T-helper 22 cell (primary cell): ENCODE data around the gene TMEM72.

Experiments
- DNase-seq: peaks from one replicate; pipeline ENCODE4 v3.0.0-alpha.2; 2020; ENCODE audit warnings: low read depth

TMEM72 gene

DNA sequence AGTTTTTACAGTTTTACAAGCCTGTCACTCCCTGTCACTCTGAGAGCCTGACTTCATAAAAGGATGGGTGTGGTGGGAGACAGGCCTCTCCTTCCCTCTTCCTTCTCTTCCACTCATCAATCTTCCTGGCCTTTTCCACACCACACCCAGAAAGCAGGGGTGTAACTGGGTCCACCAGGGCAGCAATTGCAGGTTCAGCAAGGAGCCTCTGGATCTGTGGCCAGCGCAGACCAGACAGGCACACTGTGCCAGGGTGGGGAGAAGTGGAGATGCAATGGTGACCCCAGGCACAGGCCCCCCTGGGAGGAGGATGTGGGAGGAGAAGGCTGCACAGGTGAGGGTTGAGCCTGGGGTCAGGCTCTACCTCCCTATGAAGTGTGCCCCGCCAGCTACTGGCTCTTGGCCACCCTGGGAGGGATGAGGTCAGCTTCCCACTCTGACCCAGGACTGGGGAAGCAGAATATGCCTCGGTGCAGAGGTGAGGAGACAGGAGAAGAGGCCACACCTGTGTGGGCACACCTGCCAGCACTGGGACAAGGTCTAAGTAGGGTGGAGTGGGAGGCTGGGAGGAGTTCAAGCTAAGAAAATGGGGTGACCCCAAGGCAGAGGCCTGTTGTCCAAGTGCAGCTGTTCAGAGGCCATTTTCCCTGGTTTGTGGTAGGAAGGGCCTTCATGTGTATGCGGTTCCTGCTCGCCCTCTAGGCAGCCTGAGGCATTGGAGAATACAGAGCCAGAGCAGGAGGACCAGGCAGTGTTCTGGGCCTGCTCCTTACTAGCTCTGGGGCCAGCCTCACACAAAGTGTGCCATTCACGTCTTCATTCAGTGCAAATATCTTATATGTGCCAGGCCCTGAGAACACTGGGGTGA is 20.2 kb upstream of the TMEM72 start:
- DNase-seq: no peak

DNA sequence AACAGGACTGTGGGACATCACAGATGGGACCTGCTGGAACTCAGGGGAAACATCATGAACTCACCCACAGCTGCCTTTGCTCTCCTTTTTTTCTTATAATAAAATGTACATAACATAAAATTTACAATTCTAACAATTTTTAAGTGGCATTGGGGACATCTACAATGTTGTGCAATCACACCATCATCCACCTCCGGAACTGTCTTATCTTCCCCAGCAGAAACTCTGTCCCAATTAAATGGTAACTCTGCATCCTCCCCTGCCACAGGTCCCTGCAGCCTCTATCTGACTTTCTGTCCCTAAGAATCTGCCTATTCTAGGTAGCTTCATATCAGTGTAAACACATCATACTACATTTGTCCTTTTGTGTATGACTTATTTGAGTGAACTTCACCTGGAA is 19.4 kb upstream of the TMEM72 start:
- no peak for DNase-seq

DNA sequence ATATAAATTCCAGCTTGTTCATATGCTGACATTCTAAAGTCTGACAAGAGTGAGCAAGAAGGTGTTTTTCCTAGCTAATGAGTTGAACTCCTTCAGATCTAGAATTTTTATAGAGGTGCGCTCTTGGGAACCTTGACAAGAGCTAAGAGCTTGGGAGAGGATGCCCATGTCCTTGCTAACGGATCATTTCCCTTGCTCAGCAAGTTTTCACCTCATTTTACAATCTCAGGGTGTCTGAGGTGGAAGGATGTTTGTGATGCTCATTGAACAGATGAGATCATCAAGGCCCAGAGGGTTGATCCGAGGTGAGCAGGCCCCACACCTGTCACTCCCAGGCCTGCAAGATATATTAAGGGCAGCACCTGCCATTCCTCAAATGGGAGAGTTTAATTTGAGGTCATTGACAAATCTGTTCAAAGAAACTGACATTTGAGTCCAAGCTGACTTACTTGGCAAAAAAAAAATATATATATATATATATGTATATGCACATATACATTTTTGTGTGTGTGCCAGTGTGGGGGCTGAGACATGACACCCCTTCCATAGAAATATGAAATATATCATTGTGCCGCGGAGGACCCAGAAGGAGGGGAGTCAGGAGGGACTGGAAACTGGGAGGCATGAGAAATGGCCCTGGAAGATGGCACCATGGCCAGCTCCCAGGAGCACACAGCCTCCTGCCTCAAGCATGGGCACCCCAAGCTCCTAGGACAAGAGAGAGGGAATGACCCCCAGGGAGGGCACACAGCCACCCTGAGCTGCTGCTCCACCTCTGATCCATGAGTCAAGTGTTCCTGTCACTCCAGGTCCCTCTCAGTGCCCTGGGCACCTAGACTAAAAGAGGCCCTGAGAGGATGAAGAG is 17.3 kb upstream of the TMEM72 start:
- no peak for DNase-seq

DNA sequence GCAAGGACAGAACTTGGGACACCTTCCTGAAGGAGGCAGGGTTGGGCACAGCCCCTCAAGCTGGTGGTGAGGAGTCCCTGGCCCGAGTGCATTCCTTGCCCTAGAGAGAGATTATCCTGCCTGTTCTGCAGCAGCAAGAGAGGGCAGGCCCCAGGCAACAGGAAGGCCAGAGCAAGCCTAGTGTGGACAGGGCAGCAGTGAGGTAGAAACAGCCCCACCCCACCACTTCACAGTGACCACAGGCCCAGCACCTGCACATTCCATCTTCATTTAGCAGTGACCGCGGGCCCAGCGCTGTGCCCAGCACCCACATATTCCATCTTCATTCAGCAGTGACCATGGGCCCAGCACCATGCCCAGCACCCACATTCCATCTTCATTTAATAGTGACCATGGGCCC is 16.4 kb upstream of the TMEM72 start:
- no peak for DNase-seq

DNA sequence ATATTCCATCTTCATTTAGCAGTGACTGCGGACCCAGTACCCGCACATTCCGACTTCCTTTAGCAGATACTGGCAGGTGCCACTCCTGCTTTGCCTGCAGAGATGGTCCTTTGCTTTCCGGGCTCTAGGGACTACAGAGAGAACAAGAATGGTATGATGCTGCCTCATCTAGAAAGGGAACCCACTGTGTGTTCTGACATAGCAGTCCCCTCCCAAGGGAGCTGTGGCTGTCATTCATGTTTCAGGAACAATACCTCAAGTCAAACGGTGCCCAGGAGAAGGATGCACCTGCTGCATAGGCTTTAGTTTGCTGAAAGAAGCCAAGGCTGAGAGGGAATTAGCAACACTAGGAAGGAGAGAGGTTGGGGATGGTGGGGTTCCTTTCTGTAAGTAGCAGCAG is 15.9 kb upstream of the TMEM72 start:
- DNase-seq: no peak

DNA sequence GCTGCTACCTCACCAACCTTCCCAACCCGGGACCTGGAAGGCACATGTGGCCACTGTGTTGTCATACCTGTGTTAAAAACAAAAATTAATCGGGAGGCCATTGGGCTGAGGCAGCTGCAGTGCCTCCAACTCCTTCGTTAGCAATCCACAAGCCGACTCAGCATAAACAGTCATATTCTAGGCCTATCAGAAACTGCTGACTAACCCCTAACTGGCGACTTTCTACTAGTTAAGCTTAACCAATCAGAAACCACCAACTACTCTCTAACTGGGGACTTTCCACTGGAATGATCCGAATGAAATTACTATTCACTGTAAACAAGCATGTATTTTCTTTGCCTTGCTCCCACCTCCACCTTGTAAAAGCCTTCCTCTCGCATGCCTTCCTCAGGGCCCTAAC is 14.1 kb upstream of the TMEM72 start:
- DNase-seq: no peak

DNA sequence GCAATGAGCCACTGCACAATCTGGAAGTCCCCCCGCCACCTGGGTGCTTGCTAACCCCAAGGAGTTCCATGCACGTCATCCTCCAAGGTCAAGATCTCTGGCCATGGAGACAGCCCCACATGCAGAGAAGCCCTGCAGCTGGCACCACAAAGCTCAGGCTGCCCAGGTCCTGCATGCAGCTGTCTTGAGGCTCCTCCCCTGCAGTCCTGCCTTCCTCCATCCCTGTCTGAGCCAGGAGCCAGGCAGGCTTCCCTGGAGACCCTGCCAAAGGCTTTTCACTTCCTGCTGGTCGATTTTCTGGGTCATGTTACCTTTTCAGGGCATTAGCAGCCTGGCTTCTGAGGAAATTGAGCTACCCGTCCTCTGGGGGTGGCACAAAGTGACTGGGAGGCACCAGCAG is 12.5 kb upstream of the TMEM72 start:
- DNase-seq: no peak

DNA sequence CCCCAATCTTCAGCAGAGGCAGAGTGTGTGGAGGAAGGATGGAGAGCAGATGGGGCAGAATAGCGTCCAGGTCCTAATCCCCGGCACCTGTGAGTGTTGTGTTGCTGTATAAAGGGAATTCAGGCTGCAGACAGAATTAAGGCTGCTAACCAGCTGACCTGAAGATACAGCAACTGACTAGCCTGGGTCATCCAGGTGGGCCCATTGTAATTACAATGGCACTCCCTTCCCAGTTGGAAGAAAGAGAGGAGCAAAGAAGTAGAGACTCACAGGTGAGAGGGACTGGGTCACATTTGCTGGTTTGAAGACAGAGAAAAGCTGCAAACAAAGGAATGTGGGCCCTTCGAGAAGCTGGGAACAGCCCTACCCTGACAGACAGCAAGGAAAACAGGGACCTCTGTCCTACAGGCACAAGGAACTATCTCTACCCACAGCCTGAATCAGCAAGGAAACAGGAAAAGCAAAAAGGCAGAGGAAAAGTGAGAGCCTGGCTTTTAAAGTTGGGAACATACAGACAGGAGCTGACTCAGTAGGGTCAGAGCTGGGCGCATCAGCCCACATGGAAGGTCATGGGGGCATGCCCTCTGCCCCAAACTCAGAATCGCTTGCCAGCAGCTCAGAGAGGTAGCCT is 11.6 kb upstream of the TMEM72 start:
- DNase-seq: no peak

DNA sequence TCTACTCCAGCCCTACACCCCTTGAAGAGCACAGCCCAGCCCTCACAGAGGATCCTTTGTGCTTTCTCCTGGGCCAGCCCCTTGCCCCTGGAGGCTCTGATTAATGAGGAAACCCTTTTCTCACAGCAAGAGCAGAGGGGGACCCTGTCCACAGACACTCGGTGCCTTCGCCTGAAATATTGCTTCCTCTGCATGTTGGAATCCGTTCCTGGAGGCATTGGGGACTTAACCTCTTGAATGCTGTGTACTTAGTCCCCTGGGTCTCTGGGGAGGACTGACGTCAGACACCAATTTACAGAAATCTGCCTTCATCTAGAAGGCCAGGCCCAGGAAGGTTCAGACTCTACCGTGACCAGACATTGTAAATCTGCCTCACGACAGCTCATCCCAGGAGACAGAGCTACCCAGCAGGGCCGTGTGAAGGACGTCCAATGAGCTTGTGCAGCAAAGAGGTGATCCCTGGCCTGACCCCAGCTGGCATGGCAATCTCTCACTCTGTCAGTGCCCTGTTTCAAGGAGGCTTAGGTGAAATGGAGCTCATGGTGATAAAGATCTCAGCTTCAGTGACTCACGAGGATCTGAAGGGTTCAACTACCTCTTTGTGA is 8.1 kb upstream of the TMEM72 start:
- no peak for DNase-seq

DNA sequence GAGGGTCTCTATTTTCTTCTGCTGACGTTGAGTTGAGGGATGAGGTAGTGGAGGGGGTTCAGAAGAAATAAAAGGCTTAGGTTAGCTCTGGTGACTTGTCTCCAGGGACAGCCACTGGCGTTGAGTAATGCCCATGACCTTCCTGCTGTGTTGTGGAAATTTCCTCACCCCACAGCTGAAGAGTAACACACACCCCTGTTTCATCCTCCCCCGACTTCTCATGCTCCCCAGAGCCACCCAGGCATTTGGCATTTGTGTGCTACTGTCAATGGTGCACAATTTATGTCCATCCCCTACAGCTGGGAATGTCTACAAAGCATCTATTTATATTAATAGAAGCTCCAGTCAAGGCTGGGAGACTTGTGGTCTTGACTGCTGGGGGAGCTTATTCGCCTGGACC is 4.7 kb upstream of the TMEM72 start:
- no peak for DNase-seq

DNA sequence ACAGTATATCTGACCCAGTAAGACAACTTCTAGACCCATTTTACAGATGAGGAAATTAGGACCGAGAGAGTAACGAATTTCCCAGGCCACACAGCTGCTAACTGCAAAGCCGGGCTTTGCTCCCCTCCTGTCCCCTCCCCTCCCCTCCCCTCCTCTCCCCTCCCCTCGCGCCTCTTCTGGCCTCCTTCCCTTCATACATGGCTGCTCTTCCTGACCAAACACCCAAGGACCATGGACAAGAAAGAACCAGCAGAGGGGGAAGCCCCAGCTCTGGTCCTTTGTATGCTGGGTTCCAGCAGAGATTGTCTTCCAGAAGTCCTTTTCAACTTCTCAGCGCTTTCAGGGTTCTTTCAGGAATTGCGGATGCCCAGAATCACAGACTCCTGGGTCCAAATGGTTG is 3.6 kb upstream of the TMEM72 start:
- DNase-seq: no peak

DNA sequence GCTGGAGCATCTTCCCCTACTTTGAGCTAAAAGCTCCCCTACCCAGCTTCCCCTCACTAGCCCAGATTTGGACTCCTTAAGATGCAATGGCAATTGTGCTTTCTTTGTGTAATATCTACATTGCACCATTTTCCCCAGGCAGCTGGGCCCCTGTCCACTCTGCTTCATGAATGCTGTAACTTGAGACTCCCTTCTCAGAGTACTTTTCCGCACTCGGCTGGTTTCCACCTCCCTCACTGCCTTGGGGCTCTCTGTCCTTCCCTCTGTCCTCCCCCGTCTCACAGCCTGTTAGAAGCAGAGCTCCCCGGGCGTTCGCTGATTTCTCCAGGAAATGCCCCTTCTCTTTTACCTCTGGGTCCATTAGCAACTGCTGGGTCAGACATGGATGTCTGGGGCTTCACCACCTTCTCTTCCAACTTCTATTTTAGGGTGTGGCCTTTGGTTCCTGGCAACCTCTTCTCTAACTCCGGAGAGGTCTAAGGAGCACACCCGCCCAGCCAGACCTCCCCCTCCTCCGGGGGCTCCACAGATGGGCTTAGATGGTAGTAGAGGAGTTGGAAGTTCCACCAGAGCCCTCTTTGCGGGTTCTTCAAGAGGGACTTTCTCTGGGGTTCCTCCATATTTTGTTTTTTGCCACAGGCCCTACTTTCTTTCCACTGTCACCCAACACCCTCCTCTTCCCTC is 2.9 kb upstream of the TMEM72 start:
- DNase-seq: no peak

DNA sequence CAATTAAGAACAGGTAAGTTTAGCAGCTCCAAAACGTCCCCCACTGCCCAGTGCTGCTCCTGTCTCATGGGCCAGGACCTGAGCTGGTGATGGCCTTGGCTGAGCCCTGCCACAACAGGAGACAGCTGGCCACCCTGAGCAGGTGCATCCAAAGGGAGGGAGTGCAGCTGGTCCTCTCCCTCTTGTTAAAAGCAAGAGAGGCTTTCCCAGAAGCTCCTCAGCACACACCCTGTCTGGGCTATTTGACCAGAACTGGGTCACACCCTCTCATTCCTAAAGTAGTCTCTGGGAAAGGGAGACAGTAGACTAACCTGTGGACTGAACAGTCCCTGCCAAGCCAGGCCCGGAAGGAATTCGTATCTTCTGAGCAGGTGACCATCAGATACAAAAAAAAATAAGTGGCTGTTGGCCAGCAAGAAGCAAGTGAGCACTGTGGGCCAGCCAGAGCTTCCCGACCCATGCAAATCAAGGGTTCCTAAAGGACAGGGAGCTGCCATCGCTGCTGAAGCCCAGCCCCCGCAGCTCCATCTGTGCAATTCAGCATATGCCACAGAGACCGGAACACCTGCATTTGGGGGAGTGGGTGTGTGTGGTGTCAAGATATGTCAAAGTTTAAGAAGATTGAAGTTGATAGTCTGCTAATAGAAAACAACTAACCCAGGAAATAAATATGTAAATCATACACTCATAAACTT is 2.1 kb upstream of the TMEM72 start:
- no peak for DNase-seq

DNA sequence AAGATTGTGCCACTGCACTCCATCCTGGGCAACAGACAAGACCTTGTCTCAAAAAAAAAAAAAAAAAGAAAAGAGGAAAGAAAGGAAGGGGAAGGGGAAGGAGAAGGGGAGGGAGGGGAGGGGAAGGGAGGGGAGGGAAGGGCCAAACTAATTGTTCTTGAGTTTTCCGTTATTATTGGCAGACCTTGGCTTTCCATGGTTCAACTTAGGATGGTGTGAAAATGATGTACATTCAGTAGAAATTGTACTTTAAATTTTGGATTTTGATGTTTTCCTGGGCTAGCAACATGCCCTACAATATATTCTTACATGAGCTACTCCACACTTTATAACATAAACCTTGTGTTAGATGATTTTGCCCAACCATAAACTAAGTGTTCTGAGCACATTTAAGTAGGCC is 1.2 kb upstream of the TMEM72 start:
- no peak for DNase-seq

DNA sequence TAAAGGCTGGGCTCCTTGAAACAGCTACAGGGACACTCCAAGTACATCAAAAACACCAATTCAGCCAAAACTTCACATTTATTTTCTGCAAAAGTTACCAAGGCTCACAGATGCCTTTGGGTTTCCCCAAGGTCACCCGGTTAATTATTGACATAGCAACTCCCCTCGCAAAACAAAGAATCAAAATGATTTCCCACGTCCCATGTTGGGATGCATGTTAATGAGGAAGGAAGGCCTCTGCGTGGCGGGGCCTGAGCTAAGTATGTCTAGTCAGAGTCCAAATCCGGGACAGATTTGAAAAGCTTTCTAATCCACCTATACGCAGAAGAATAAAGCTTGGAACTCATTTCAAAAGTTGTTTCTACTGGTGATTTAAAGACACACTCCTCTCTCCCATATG is 535 bp upstream of the TMEM72 start:
- no peak for DNase-seq

DNA sequence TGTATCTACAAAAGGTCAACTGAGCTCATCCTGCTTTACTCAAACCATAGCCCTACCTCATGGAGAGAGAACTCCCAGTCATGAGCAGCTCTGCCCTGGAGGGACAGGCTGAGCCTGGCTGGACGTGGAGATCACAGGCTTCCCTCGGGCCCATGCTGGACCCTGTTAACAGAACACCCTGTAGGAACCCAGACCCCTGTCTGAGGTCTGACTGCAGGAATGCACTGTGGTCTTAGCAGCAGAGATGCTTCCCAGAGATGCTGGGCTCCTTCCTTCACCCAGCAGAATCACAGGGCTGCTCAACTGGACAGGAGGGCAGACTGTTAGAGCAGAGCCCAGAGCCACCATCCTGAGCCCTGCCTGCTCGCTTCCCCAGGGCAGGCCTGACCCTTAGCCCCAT is 814 bp downstream of the TMEM72 start:
- DNase-seq: no peak

DNA sequence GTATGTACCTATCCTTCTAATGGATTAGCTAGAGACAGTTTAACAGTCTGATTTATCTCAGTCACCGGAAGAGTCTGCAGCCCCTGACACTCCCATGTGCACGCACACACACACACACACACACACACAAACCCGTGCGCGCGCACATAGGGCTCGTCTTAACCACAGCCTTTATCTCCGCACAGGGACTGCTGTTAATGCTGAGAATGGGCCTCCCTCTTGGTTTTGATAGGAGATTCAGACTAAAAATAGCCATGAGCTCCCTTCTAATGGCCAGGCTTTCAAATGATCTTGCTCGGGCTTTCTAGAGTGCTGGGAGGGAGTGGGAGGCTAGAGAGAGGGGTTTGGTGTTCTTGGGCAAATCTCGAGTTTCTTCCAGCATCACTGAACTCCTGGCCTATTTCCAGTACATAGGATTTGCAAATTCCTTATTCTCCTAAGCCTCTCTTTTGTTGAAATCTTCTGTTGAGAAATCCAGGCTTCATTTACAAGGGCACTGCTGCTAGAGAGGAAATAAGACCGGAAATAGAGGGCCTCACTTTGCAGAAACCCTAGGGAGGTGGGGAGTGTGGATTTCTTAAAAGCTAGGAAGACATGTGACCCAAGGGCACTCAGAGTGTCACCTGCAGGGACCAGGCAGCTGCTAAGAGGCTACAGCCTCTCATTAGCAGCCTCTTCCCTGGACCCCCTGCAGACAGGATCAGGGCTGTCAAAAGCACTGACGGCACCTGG is 2.4 kb downstream of the TMEM72 start:
- no peak for DNase-seq

DNA sequence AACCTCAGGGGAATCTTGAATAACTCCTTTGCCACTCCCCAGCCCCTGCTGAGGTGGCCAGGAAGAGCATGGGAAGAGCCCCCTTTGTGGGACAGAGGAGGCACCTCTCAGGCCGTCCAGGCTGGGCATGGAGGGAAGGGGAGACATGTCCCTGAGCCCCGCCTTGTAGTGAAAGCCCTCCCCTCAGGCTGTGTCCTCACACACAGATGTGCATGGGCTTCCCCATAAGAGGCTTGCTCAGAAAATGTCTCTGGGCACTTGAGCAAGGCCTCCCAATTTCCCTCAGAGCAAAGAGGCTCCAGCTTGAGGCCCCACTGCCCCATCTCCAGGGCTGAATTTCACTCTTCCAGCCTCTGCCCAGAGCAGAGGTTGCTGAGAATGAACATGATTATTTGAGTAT is 3.8 kb downstream of the TMEM72 start:
- DNase-seq: no peak

DNA sequence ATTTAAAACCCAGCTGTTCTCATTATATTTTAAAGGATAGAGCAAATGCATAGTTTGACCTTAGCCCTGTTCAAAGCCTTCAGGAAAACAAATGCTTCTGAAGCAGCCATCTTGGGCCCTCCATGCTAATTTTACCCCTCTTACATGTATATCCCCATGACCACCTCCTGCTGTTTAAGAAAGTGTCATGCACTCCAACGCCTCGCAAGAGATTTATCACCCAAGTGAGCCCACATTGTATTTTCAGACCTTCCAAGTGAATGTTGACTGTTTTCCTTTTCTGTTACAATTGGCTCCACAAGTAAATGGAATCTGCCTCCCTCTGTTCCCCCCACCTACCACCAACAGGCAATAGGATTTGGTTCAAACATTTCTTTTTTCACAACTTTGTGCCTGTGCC is 5.3 kb downstream of the TMEM72 start:
- no peak for DNase-seq

DNA sequence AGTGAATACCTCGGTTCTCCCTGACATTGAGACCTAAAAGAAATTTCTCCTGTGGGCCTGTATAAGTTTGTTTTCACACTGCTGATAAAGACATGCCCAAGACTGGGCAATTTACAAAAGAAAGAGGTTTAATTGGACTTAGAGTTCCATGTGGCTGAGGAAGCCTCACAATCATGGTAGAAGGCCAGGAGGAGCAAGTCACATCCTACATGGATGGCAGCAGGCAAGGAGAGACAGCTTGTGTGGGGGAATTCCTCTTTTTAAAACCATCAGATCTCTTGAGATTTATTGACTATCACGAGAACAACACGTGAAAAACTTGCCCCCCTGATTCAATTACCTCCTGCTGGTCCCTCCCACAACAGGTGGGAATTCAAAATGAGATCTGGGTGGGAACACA is 6.7 kb downstream of the TMEM72 start:
- DNase-seq: no peak

DNA sequence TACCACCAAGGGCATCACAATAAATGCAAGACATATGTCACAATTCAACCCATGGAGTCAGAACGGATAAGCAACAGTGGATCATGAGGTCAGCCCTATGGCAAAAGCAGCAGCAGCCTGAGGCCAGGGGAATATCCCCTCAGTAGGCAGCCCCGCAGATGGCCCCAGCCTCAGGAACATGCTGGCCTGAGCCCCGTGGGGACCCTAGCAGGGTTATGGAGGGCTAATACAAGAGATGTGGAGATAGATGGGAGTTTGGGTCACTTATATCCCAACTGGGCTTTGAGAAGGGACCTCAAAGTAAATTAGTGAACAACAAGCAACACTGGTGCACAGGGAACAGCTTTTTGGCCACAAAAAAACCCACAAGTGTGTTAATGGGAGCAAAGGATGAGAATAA is 9.1 kb downstream of the TMEM72 start:
- no peak for DNase-seq
